Measurements from ENCODE around the gene PTPRD.

PTPRD gene

DNA sequence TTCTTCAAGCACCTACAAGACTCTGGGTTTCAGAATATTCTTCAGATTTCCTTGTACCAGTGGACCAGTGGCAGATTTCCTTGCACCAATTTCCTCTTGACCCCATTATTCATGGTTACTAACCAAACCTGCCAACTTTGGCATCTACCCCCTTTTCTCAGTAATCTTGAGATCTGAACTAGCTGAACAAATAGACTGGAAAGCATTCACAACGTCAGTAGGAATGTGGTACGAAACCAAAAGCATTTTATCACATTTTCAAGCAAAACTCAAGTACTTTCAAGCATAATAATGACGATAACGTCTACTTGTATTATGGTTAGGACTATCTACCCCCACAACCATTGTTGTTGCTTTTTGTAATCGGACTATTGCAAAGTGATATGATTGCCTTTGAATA lies 1217.3 kb downstream of the PTPRD start:
- ChIA-PET POLR2A (no interaction called here), CTCF (no interaction called here)
- H3K27ac ChIP-seq (ENCODE audit: extremely low read depth, low read depth, low read length) = no peak overlapping the region
- H3K9me3 ChIP-seq (ENCODE audit: control insufficient read depth, insufficient read depth, low read depth, low read length) = no peaks in the 10 kb centered on the region
- H3K4me3 ChIP-seq (ENCODE audit: low read depth, low read length) = no peak overlapping the region
- TF ChIP-seq OVOL3 (tag by site-specific recombination; IDR thresholded peaks at IDR 0.05) (no peak), ZNF843 (tag by site-specific recombination; IDR thresholded peaks at IDR 0.05) (no peak), FEZF1 (tag by site-specific recombination; IDR thresholded peaks at IDR 0.05) (no peak), ZNF560 (tag by site-specific recombination; IDR thresholded peaks at IDR 0.05; ENCODE audit: borderline replicate concordance) (no peak), MEIS1 (CRISPR knock-in tag; IDR thresholded peaks at IDR 0.05; ENCODE audit: borderline replicate concordance) (no peak), ZNF169 (tag by site-specific recombination; IDR thresholded peaks at IDR 0.05) (no peak), ZNF324 (tag by site-specific recombination; IDR thresholded peaks at IDR 0.05) (no peak), ZNF48 (tag by site-specific recombination; IDR thresholded peaks at IDR 0.05) (no peak)
- TF ChIP-seq, protein P1, sequence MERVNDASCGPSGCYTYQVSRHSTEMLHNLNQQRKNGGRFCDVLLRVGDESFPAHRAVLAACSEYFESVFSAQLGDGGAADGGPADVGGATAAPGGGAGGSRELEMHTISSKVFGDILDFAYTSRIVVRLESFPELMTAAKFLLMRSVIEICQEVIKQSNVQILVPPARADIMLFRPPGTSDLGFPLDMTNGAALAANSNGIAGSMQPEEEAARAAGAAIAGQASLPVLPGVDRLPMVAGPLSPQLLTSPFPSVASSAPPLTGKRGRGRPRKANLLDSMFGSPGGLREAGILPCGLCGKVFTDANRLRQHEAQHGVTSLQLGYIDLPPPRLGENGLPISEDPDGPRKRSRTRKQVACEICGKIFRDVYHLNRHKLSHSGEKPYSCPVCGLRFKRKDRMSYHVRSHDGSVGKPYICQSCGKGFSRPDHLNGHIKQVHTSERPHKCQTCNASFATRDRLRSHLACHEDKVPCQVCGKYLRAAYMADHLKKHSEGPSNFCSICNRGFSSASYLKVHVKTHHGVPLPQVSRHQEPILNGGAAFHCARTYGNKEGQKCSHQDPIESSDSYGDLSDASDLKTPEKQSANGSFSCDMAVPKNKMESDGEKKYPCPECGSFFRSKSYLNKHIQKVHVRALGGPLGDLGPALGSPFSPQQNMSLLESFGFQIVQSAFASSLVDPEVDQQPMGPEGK (tag by site-specific recombination; IDR thresholded peaks at IDR 0.05) = no peak
- TF ChIP-seq, protein P2, sequence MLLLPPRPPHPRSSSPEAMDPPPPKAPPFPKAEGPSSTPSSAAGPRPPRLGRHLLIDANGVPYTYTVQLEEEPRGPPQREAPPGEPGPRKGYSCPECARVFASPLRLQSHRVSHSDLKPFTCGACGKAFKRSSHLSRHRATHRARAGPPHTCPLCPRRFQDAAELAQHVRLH (tag by site-specific recombination; IDR thresholded peaks at IDR 0.05) = no peak
- no peaks in the 10 kb centered on the region for H3K36me3 ChIP-seq (ENCODE audit: control insufficient read depth in 2 of 2, insufficient read depth in 1 of 2, low read length in 2 of 2)
- H3K4me1 ChIP-seq (ENCODE audit: control insufficient read depth, insufficient read depth, low read length) = no peaks in the 10 kb centered on the region

DNA sequence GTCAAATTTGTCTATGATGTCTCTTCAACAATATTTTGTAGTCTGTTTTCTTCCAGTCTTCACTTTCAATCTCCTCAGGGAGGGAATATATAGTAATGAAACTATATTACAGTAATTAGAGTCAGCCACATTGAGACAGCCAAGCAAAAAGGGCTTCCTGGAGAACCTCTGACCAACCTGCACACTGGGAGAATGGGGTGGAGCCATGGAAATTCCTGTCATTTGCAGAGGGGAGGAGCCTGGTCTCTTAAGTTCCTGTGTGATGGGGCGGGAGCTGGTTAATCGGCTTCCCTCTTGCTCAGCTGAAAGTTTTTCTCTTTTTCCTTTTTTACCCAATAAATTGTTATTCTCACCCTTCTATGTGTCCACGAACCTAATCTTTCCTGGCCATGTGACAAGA lies 1220.0 kb downstream of the PTPRD start:
- CTCF ChIA-PET = no interaction called here
- Histone ChIP-seq H3K27ac (ENCODE audit: extremely low read depth, low read depth, low read length) (no peak overlapping the region), H3K4me3 (ENCODE audit: low read depth, low read length) (no peak overlapping the region), H3K36me3 (ENCODE audit: control insufficient read depth in 2 of 2, insufficient read depth in 1 of 2, low read length in 2 of 2) (no peaks in the 10 kb centered on the region), H3K9me3 (ENCODE audit: control insufficient read depth, insufficient read depth, low read depth, low read length) (no peaks in the 10 kb centered on the region), H3K4me1 (ENCODE audit: control insufficient read depth, insufficient read depth, low read length) (no peaks in the 10 kb centered on the region)
- TF ChIP-seq ZNF747 (tag by site-specific recombination; IDR thresholded peaks at IDR 0.05) (no peak), ZNF404 (tag by site-specific recombination; IDR thresholded peaks at IDR 0.05) (no peak)
- TF ChIP-seq, protein P3, sequence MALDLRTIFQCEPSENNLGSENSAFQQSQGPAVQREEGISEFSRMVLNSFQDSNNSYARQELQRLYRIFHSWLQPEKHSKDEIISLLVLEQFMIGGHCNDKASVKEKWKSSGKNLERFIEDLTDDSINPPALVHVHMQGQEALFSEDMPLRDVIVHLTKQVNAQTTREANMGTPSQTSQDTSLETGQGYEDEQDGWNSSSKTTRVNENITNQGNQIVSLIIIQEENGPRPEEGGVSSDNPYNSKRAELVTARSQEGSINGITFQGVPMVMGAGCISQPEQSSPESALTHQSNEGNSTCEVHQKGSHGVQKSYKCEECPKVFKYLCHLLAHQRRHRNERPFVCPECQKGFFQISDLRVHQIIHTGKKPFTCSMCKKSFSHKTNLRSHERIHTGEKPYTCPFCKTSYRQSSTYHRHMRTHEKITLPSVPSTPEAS (tag by site-specific recombination; IDR thresholded peaks at IDR 0.05) = no peak
- POLR2A ChIA-PET = no interaction called here

DNA sequence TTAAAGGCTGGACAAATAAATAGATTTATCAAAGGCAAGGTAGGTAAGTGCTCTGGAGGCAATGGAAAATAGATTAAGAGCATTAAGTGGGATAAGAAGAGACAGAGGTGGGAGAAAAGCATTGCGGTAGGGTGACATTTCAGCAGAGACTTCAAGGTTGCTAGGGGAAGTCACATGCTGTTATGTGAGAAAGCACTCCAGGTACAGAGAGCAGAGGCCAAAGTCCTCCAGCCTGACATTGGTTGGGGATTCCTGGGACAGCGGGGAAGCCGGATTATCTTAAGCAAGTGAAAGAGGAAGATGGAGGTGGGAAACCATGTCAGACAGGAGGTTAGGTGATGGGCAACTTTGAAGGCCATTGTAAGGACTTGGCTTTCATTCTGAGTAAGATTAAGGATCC lies 1222.9 kb downstream of the PTPRD start:
- no peak overlapping the region for H3K27ac ChIP-seq (ENCODE audit: extremely low read depth, low read depth, low read length)
- H3K4me1 ChIP-seq (ENCODE audit: control insufficient read depth, insufficient read depth, low read length) = no peaks in the 10 kb centered on the region
- ChIA-PET CTCF (no interaction called here), POLR2A (no interaction called here)
- no peak overlapping the region for H3K4me3 ChIP-seq (ENCODE audit: low read depth, low read length)
- no peaks in the 10 kb centered on the region for H3K36me3 ChIP-seq (ENCODE audit: control insufficient read depth in 2 of 2, insufficient read depth in 1 of 2, low read length in 2 of 2)
- no peaks in the 10 kb centered on the region for H3K9me3 ChIP-seq (ENCODE audit: control insufficient read depth, insufficient read depth, low read depth, low read length)
- TF ChIP-seq ZNF146 (tag by site-specific recombination; IDR thresholded peaks at IDR 0.05) (no peak), ZNF169 (tag by site-specific recombination; IDR thresholded peaks at IDR 0.05) (no peak), ZNF211 (tag by site-specific recombination; IDR thresholded peaks at IDR 0.05; ENCODE audit: low read depth) (no peak), SCRT2 (tag by site-specific recombination; IDR thresholded peaks at IDR 0.05) (no peak), ZBTB8A (tag by site-specific recombination; IDR thresholded peaks at IDR 0.05) (no peak), ZNF223 (tag by site-specific recombination; IDR thresholded peaks at IDR 0.05) (no peak), GLIS2 (tag by site-specific recombination; IDR thresholded peaks at IDR 0.05) (no peak), OVOL3 (tag by site-specific recombination; IDR thresholded peaks at IDR 0.05) (no peak), ZNF548 (tag by site-specific recombination; IDR thresholded peaks at IDR 0.05) (no peak), EGR2 (tag by site-specific recombination; IDR thresholded peaks at IDR 0.05; ENCODE audit: low read depth) (no peak), ZNF776 (tag by site-specific recombination; IDR thresholded peaks at IDR 0.05; ENCODE audit: borderline replicate concordance) (no peak), ZNF426 (tag by site-specific recombination; IDR thresholded peaks at IDR 0.05) (no peak), ZNF248 (tag by site-specific recombination; IDR thresholded peaks at IDR 0.05) (no peak), ZNF501 (tag by site-specific recombination; IDR thresholded peaks at IDR 0.05) (no peak), BCL11A (tag by site-specific recombination; IDR thresholded peaks at IDR 0.05; ENCODE audit: low read depth) (no peak)
- TF ChIP-seq, protein P4, sequence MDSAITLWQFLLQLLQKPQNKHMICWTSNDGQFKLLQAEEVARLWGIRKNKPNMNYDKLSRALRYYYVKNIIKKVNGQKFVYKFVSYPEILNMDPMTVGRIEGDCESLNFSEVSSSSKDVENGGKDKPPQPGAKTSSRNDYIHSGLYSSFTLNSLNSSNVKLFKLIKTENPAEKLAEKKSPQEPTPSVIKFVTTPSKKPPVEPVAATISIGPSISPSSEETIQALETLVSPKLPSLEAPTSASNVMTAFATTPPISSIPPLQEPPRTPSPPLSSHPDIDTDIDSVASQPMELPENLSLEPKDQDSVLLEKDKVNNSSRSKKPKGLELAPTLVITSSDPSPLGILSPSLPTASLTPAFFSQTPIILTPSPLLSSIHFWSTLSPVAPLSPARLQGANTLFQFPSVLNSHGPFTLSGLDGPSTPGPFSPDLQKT (IDR thresholded peaks at IDR 0.05; ENCODE audit: borderline replicate concordance, low read depth, low read length) = no peak
- TF ChIP-seq, protein P2 (tag by site-specific recombination; IDR thresholded peaks at IDR 0.05) = no peak
- TF ChIP-seq, protein P5, sequence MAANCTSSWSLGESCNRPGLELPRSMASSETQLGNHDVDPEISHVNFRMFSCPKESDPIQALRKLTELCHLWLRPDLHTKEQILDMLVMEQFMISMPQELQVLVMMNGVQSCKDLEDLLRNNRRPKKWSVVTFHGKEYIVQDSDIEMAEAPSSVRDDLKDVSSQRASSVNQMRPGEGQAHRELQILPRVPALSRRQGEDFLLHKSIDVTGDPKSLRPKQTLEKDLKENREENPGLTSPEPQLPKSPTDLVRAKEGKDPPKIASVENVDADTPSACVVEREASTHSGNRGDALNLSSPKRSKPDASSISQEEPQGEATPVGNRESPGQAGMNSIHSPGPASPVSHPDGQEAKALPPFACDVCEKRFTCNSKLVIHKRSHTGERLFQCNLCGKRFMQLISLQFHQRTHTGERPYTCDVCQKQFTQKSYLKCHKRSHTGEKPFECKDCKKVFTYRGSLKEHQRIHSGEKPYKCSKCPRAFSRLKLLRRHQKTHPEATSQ (tag by site-specific recombination; IDR thresholded peaks at IDR 0.05) = no peak
